ENCODE results near the gene CCNG1. TPM values are rescaled to one million over a fixed set of nuclear protein-coding genes. Genes with fewer than 3 reads are reported as not detected.

Gene CCNG1
- total RNA-seq, 2 donors from 2014 or later: 107 to 181 TPM

DNA sequence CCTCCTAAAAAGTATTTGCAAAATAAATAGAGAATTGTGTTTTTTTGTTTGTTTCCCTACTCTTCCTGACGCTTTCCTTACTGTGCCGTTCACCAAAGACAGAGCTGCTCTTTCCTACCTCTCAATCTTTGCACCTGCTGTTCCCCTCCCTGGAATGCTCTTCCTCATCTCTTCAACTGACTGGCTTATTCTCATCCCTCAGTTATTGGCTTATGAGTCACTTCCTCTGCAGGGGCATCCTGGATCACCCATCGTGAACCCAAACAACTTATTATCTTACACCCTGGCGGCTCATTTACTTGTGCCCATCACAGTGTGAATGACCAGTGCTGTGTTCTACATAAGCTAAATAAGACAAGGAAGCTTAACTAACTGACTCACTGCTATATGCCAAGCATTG, 36.1 kb upstream of the CCNG1 start:
- 74% methylated on average over 4 of the region's 4 CpGs for WGBS
- no peaks in the 10 kb centered on the region for H3K9me3 ChIP-seq
- H3K27me3 ChIP-seq (replicated peaks; ENCODE audit: insufficient read depth): no peaks in the 10 kb centered on the region
- no peaks in the 10 kb centered on the region for H3K36me3 ChIP-seq
- H3K4me3 ChIP-seq: no peak overlapping the region
- TF ChIP-seq, protein P1, sequence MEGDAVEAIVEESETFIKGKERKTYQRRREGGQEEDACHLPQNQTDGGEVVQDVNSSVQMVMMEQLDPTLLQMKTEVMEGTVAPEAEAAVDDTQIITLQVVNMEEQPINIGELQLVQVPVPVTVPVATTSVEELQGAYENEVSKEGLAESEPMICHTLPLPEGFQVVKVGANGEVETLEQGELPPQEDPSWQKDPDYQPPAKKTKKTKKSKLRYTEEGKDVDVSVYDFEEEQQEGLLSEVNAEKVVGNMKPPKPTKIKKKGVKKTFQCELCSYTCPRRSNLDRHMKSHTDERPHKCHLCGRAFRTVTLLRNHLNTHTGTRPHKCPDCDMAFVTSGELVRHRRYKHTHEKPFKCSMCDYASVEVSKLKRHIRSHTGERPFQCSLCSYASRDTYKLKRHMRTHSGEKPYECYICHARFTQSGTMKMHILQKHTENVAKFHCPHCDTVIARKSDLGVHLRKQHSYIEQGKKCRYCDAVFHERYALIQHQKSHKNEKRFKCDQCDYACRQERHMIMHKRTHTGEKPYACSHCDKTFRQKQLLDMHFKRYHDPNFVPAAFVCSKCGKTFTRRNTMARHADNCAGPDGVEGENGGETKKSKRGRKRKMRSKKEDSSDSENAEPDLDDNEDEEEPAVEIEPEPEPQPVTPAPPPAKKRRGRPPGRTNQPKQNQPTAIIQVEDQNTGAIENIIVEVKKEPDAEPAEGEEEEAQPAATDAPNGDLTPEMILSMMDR (IDR thresholded peaks at IDR 0.05): no peak
- TF ChIP-seq POLR2A (IDR thresholded peaks at IDR 0.05) (no peak), POLR2AphosphoS5 (IDR thresholded peaks at IDR 0.05) (no peak)
- intact Hi-C loops (cut with DNase I): loop anchor here (10.0 kb wide), 1 partner anchor 1856 kb away; the partner anchor contains the start of gene GABRB2
- no peak overlapping the region for H3K27ac ChIP-seq
- DNase-seq (ENCODE audit: low spot score): no peak
- H3K4me1 ChIP-seq (replicated peaks): no peaks in the 10 kb centered on the region

DNA sequence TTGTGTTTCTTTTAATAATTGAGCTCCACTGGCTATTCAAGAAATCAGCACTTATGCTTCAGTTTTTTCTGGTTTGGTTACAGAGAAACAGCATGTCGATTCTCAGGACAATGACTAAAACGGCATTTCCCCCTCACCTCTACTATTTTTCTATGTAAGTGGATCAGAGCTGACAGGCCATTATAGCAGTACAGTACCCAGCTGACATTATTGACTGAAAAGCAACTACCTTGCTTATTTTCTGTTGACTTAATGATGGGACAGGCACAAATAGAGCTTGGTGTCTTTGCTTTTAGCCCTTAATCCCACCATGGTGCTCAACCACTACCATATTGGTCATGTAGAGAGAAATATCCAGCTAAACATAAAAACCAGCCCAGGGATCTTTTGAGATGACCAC, 35.4 kb upstream of the CCNG1 start:
- intact Hi-C loops (cut with DNase I): loop anchor here (10.0 kb wide), 1 partner anchor 1857 kb away; the partner anchor contains the start of gene GABRB2

DNA sequence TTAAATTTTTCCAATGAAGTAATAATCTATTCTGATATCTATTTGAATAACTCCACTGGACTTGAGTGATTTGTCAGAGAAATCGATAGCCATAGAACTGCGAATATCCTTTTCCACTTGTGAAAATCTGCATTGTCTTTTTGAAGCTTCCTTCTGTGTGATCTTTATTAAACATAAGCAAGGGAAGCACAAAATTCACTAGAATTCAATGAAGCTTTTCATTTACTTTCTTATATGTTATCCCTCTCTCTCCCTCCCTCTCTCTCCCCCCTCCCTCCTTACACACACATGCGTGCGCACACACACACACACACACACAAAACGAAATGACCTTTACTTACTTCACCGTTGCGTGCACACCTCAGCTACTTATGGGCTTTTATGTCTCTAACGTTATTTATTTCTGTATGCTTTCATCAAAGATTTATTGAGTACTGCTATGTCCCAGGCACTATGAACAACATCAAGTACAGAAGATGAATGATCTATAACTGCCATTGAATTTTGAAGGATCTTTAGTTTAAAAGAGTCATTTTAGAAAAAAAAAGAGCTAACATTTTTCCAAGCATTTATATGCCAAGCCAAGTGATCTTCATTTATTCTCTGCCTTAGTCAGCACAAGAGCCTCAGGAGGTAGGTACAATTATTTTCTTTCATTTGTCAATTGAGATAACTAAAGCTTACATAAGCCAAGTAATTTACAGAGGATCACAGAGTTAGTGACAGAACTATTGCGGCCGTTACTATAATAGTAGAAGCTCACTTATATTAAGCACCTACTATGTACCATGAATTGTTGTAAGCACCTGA, 32.8 kb upstream of the CCNG1 start:
- H3K27ac ChIP-seq: no peak overlapping the region
- TF ChIP-seq POLR2AphosphoS5 (IDR thresholded peaks at IDR 0.05) (no peak), POLR2A (IDR thresholded peaks at IDR 0.05) (no peak)
- TF ChIP-seq, protein P1 (IDR thresholded peaks at IDR 0.05): no peak
- WGBS: 56% methylated on average over 10 of the region's 10 CpGs
- no peak for DNase-seq (ENCODE audit: low spot score)
- intact Hi-C loops (cut with DNase I): loop anchor here (10.0 kb wide), 1 partner anchor 1860 kb away; the partner anchor contains the start of gene GABRB2
- no peaks in the 10 kb centered on the region for H3K36me3 ChIP-seq
- no peak overlapping the region for H3K4me3 ChIP-seq
- H3K9me3 ChIP-seq: no peaks in the 10 kb centered on the region
- no peaks in the 10 kb centered on the region for H3K27me3 ChIP-seq (replicated peaks; ENCODE audit: insufficient read depth)
- H3K4me1 ChIP-seq (replicated peaks): no peaks in the 10 kb centered on the region

More for the DNA sequence above, 35.4 kb upstream of the CCNG1 start:
- H3K4me1 ChIP-seq (replicated peaks): no peaks in the 10 kb centered on the region
- no peaks in the 10 kb centered on the region for H3K36me3 ChIP-seq
- no peaks in the 10 kb centered on the region for H3K27me3 ChIP-seq (replicated peaks; ENCODE audit: insufficient read depth)
- no peaks in the 10 kb centered on the region for H3K9me3 ChIP-seq
- no peak overlapping the region for H3K4me3 ChIP-seq
- WGBS: 90% methylated on average over 2 of the region's 2 CpGs
- no peak for DNase-seq (ENCODE audit: low spot score)
- no peak overlapping the region for H3K27ac ChIP-seq
- no peak for TF ChIP-seq POLR2A (IDR thresholded peaks at IDR 0.05)
- TF ChIP-seq, protein P1 (IDR thresholded peaks at IDR 0.05): no peak
- TF ChIP-seq POLR2AphosphoS5 (IDR thresholded peaks at IDR 0.05): no peak

DNA sequence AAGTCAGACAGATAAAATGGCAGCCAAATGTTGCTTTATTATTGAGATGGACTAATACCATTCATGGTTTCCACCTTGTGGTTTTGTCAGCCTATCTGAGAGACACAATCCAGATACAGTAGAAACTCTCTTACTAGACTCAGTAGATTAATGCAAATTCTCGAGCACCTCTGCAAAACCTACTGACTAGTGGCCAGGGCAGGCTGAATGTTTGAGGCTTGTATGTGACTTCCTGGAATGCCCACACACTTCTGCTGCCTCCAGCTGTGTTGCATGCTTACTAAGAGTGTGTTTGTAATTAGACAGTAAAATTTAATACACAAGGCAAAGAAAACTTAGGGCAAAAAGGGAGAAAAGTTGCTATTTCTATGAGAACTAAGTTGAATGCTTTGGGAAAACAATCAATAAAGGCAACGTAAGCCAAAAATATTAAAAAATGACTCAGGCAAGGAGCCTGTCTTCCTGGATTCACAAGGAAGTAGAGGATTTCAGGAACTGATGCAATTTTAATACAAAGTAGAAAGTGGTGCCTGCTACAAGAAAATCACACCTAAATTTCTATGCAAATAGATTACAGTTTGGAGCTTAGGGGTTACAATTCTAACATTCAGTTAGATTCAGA, 30.2 kb upstream of the CCNG1 start:
- 63% methylated on average over 2 of the region's 2 CpGs for whole genome bisulfite sequencing
- Histone ChIP-seq H3K36me3 (no peaks in the 10 kb centered on the region), H3K4me1 (replicated peaks) (no peaks in the 10 kb centered on the region), H3K27me3 (replicated peaks; ENCODE audit: insufficient read depth) (no peaks in the 10 kb centered on the region), H3K9me3 (no peaks in the 10 kb centered on the region), H3K4me3 (no peak overlapping the region), H3K27ac (no peak overlapping the region)
- TF ChIP-seq POLR2A (IDR thresholded peaks at IDR 0.05) (no peak), POLR2AphosphoS5 (IDR thresholded peaks at IDR 0.05) (no peak)
- TF ChIP-seq, protein P1 (IDR thresholded peaks at IDR 0.05): no peak
- intact Hi-C loops (cut with DNase I): loop anchor here (10.0 kb wide), 1 partner anchor 1862 kb away; the partner anchor contains the start of gene GABRB2
- no peak for DNase-seq (ENCODE audit: low spot score)
